HL-60 (cell line): ENCODE results near the gene ZBTB7C.

Source experiments
- POLR2AphosphoS5 ChIP-seq: IDR thresholded peaks from 2 replicates; pipeline ENCODE4 v1.6.1; 2012; ENCODE audit warnings: low read depth
- TF ChIP-seq, protein P1 (sequence below): IDR thresholded peaks from one replicate; pipeline ENCODE4 v1.5.1; 2011; ENCODE audit warnings: low read length, control low read depth, inconsistent platforms; ENCODE audit not compliant: insufficient read depth

DNA sequence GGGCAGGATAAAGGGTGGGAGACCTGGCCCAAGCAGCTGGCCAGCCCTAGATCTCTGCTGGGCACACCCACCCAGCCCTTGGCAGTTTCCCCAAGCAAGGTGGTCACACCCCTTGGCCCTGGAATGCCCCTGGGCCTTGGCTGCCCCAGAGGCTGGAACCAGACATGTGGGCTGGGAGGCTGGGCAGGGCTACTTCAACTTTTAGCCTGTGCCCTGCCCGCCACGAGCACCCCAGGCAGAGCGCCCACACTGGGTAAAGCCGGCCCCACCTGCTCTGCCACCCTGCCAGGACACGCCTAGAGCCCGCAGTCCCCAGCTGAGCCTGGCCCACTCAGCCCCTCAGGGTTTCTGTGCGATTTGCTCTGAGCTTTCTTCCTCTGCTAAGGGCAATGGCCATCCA, 359.0 kb downstream of the ZBTB7C start:
- TF ChIP-seq, protein P1, sequence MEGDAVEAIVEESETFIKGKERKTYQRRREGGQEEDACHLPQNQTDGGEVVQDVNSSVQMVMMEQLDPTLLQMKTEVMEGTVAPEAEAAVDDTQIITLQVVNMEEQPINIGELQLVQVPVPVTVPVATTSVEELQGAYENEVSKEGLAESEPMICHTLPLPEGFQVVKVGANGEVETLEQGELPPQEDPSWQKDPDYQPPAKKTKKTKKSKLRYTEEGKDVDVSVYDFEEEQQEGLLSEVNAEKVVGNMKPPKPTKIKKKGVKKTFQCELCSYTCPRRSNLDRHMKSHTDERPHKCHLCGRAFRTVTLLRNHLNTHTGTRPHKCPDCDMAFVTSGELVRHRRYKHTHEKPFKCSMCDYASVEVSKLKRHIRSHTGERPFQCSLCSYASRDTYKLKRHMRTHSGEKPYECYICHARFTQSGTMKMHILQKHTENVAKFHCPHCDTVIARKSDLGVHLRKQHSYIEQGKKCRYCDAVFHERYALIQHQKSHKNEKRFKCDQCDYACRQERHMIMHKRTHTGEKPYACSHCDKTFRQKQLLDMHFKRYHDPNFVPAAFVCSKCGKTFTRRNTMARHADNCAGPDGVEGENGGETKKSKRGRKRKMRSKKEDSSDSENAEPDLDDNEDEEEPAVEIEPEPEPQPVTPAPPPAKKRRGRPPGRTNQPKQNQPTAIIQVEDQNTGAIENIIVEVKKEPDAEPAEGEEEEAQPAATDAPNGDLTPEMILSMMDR = no peak
- TF ChIP-seq POLR2AphosphoS5 = no peak
